MM.1S (cell line): ENCODE data around the gene FLT4.

Experiments used
- DNase-seq: peaks from one replicate; pipeline ENCODE4 v3.0.0-alpha.2; 2015
- H2AFZ ChIP-seq: fragments of 300-600 bp; sonication (generic); 2 replicates; pipeline ENCODE4 v1.6.0; 2016; ENCODE audit warnings: antibody characterized with exemption, low read length
- H3F3A ChIP-seq: fragments of 300-600 bp; sonication (generic); 2 replicates; pipeline ENCODE4 v1.6.1; 2016; ENCODE audit warnings: mild to moderate bottlenecking, antibody characterized with exemption, low read length, moderate library complexity, mixed read lengths; ENCODE audit not compliant: insufficient read depth
- H3K27ac ChIP-seq: fragments of 300-600 bp; sonication (generic); 2 replicates; pipeline ENCODE4 v1.5.1; 2016; ENCODE audit warnings: mild to moderate bottlenecking, low read length
- H3K27me3 ChIP-seq: fragments of 300-600 bp; sonication (generic); replicated peaks from 2 replicates; pipeline ENCODE4 v1.6.0; 2016; ENCODE audit warnings: low read length; ENCODE audit not compliant: insufficient read depth
- H3K36me3 ChIP-seq: fragments of 300-600 bp; sonication (generic); replicated peaks from 2 replicates; pipeline ENCODE4 v1.6.1; 2016; ENCODE audit warnings: mild to moderate bottlenecking, low read length, mixed read lengths; ENCODE audit not compliant: insufficient read depth
- H3K4me1 ChIP-seq: fragments of 300-600 bp; sonication (generic); 2 replicates; pipeline ENCODE4 v1.6.1; 2016; ENCODE audit warnings: low read length, mixed read lengths
- H3K4me2 ChIP-seq: fragments of 300-600 bp; sonication (generic); 2 replicates; pipeline ENCODE4 v1.6.0; 2016; ENCODE audit warnings: low read depth, low read length
- H3K4me3 ChIP-seq: fragments of 300-600 bp; sonication (generic); 2 replicates; pipeline ENCODE4 v1.5.1; 2016; ENCODE audit warnings: low read length, mixed read lengths
- H3K79me2 ChIP-seq: fragments of 300-600 bp; sonication (generic); 2 replicates; pipeline ENCODE4 v1.6.1; 2016; ENCODE audit warnings: mixed run types, low read length, mixed read lengths
- H3K9ac ChIP-seq: fragments of 300-600 bp; sonication (generic); 2 replicates; pipeline ENCODE4 v1.6.1; 2016; ENCODE audit warnings: low read length, mixed read lengths
- H3K9me2 ChIP-seq: fragments of 300-600 bp; sonication (generic); replicated peaks from 2 replicates; pipeline ENCODE4 v1.6.1; 2016; ENCODE audit warnings: mild to moderate bottlenecking, low read length, mixed read lengths; ENCODE audit not compliant: insufficient read depth
- H3K9me3 ChIP-seq: fragments of 300-600 bp; sonication (generic); replicated peaks from 2 replicates; pipeline ENCODE4 v1.6.1; 2016; ENCODE audit warnings: mild to moderate bottlenecking, low read length, mixed read lengths; ENCODE audit not compliant: insufficient read depth
- H4K20me1 ChIP-seq: fragments of 300-600 bp; sonication (generic); 2 replicates; pipeline ENCODE4 v1.6.1; 2016; ENCODE audit warnings: mild to moderate bottlenecking, low read length, moderate library complexity, mixed read lengths; ENCODE audit not compliant: insufficient read depth
- EZH2 ChIP-seq: fragments of 300-600 bp; sonication (generic); optimal IDR thresholded peaks from 2 replicates; pipeline ENCODE3; 2017; ENCODE audit warnings: low read depth, mild to moderate bottlenecking, antibody characterized with exemption, low read length, mixed read lengths
- EZH2phosphoT487 ChIP-seq: fragments of 300-600 bp; sonication (generic); IDR thresholded peaks from 2 replicates; pipeline ENCODE4 v1.6.1; 2018; ENCODE audit warnings: antibody characterized with exemption, low read length
- TF ChIP-seq, protein P1 (sequence below): fragments of 300-600 bp; sonication (generic); IDR thresholded peaks from 2 replicates; pipeline ENCODE4 v1.5.1; 2016; ENCODE audit warnings: antibody characterized with exemption, low read length, mixed read lengths

The FLT4 gene

DNA sequence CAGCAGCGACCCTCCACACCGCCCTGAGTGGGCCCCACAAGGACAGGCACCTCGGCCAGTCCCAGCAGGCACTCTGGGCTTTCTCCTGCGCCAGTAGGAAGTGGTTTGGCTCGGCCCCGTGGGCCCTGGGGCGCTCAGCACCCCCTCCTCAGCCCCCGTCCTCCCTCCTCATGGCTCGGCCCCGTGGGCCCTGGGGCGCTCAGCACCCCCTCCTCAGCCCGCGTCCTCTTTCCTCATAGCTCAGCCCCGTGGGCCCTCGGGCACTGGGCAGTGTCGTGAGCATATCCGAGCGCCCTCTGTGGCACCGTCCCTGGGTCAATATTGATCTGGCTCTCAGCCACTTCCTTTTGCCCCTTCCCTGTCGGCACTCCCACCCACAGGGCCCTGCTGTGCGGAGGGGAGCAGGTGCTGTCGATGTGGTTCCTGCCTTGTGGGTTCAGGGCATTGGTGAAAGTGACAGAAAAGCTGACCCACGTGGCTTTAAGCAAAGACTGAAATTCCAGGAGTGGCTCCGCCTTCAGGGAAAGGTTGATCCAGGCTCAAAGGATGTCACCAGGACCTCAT is 52.6 kb downstream of the FLT4 start:
- peaks cover 67% of the 10 kb centered on the region for H3K27me3 ChIP-seq
- H3F3A ChIP-seq = no peaks in the 10 kb centered on the region
- H3K4me3 ChIP-seq = no peak overlapping the region
- TF ChIP-seq, protein P1, sequence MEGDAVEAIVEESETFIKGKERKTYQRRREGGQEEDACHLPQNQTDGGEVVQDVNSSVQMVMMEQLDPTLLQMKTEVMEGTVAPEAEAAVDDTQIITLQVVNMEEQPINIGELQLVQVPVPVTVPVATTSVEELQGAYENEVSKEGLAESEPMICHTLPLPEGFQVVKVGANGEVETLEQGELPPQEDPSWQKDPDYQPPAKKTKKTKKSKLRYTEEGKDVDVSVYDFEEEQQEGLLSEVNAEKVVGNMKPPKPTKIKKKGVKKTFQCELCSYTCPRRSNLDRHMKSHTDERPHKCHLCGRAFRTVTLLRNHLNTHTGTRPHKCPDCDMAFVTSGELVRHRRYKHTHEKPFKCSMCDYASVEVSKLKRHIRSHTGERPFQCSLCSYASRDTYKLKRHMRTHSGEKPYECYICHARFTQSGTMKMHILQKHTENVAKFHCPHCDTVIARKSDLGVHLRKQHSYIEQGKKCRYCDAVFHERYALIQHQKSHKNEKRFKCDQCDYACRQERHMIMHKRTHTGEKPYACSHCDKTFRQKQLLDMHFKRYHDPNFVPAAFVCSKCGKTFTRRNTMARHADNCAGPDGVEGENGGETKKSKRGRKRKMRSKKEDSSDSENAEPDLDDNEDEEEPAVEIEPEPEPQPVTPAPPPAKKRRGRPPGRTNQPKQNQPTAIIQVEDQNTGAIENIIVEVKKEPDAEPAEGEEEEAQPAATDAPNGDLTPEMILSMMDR = no peak
- no peak for TF ChIP-seq EZH2phosphoT487
- TF ChIP-seq EZH2 = no peak
- H3K9me3 ChIP-seq = no peaks in the 10 kb centered on the region
- no peaks in the 10 kb centered on the region for H3K4me1 ChIP-seq
- no peak overlapping the region for H2AFZ ChIP-seq
- H3K36me3 ChIP-seq = no peaks in the 10 kb centered on the region
- H3K27ac ChIP-seq = no peak overlapping the region
- no peak for DNase-seq
- no peaks in the 10 kb centered on the region for H3K9me2 ChIP-seq
- H3K9ac ChIP-seq = no peak overlapping the region
- H3K4me2 ChIP-seq = no peak overlapping the region
- H3K79me2 ChIP-seq = no peaks in the 10 kb centered on the region
- H4K20me1 ChIP-seq = no peaks in the 10 kb centered on the region

DNA sequence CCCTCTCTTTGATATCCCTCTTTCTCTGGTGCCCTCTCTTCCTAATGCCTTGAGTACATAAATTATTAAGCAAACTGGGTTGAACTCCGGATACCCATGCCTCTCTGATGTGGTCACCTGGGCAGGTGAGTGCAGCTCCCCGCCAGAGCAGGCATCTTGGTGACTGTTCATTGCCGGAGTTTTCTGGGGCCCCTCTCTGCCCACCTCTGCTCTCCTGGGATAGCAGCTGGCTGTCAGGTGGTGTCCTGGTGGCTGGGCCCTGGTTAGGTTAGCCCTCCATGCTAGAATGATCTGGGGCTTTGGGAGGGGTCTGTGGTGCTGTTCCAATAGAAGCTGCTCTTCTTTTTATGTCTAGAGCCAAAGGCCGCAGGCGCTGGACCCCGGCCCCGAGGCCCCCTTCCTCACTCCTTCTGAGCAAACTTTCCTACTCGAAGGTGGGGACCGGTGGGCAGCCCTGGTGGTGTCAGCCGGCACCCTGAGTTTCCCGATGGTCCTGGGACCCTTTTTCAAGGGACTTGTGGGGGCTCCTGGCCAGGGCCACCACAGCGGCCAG is 53.2 kb downstream of the FLT4 start:
- H3K4me3 ChIP-seq = no peak overlapping the region
- H3K9me3 ChIP-seq = no peaks in the 10 kb centered on the region
- no peaks in the 10 kb centered on the region for H4K20me1 ChIP-seq
- no peak overlapping the region for H3K4me2 ChIP-seq
- no peaks in the 10 kb centered on the region for H3F3A ChIP-seq
- H3K27me3 ChIP-seq = peaks cover 65% of the 10 kb centered on the region
- no peak for DNase-seq
- H2AFZ ChIP-seq = no peak overlapping the region
- no peak overlapping the region for H3K27ac ChIP-seq
- TF ChIP-seq EZH2phosphoT487 (no peak), EZH2 (no peak)
- TF ChIP-seq, protein P1 = no peak
- no peak overlapping the region for H3K9ac ChIP-seq
- H3K36me3 ChIP-seq = no peaks in the 10 kb centered on the region
- H3K79me2 ChIP-seq = no peaks in the 10 kb centered on the region
- no peaks in the 10 kb centered on the region for H3K4me1 ChIP-seq
- no peaks in the 10 kb centered on the region for H3K9me2 ChIP-seq

DNA sequence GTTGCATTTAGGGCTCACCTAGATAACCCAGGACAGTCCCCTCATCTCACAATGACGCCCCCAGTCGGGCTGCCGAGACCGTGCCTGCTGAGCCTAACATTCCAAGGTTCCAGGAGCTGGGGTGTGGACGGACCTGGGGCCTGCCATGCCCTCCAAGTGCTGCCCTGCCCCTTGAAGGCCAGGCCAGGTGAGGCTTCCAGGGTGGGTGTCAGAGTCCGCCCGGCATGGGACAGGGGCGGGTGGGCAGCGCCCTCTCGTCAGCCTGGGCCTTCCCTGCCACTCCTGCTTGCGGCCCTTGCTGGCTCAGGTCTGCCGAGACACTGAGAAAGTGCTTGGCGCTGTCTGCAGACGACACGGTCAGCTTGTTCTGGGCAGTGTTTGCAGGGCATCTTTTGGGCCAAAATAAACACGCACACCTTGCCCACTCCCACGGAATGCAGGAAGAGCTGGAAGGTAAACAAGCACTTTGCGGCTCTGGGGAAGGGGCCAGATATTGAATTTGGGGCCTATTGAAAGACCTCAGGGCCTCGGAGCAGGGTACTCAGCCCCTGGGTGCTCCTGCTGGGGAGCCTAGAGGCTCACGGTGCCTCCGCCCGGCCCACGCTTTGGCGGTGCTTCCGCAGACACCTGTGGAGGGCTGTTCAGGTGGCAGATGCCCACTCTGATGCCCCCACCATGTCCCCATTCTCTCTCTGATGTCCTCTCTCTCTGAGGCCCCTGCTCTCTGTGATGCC is 53.9 kb downstream of the FLT4 start:
- Histone ChIP-seq H3K9me3 (no peaks in the 10 kb centered on the region), H2AFZ (no peak overlapping the region), H4K20me1 (no peaks in the 10 kb centered on the region), H3F3A (no peaks in the 10 kb centered on the region), H3K27ac (no peak overlapping the region), H3K4me3 (no peak overlapping the region), H3K27me3 (peaks cover 59% of the 10 kb centered on the region), H3K4me1 (no peaks in the 10 kb centered on the region), H3K9ac (no peak overlapping the region), H3K9me2 (no peaks in the 10 kb centered on the region), H3K36me3 (no peaks in the 10 kb centered on the region), H3K4me2 (no peak overlapping the region), H3K79me2 (no peaks in the 10 kb centered on the region)
- TF ChIP-seq EZH2 = no peak
- TF ChIP-seq, protein P1 = no peak
- TF ChIP-seq EZH2phosphoT487 = no peak
- no peak for DNase-seq
